PFSK-1 (cell line): Measurements from ENCODE around the gene NAALADL1.

Experiments
- FOXP2 ChIP-seq: optimal IDR thresholded peaks from 2 replicates; pipeline ENCODE3; 2011; ENCODE audit warnings: borderline replicate concordance, control low read depth, inconsistent platforms; ENCODE audit not compliant: insufficient read depth; ENCODE audit errors: extremely low read length, extremely low read depth
- POLR2AphosphoS5 ChIP-seq: IDR thresholded peaks from 2 replicates; pipeline ENCODE4 v1.6.1; 2012; ENCODE audit warnings: low read depth, mild to moderate bottlenecking, control low read depth, low read length, moderate library complexity
- SIN3A ChIP-seq: IDR thresholded peaks from 2 replicates; pipeline ENCODE4 v1.6.1; 2012; ENCODE audit warnings: mild to moderate bottlenecking, low read length, moderate library complexity, borderline replicate concordance; ENCODE audit not compliant: insufficient read depth
- TAF1 ChIP-seq: IDR thresholded peaks from 2 replicates; pipeline ENCODE4 v1.6.1; 2012; ENCODE audit warnings: low read length, control low read depth, borderline replicate concordance; ENCODE audit not compliant: insufficient read depth
- TF ChIP-seq, protein P1 (sequence below), 2 experiments: IDR thresholded peaks; 2 replicates each; pipeline versions ENCODE4 v1.6.1 to v1.8.0; 2011 to 2012; ENCODE audit warnings: low read depth in 2 of 2, low read length in 2 of 2, control low read depth in 1 of 2, inconsistent platforms in 1 of 2, mild to moderate bottlenecking in 1 of 2, moderate library complexity in 1 of 2; ENCODE audit not compliant: insufficient read depth in 1 of 2

Gene NAALADL1

GRCh38 chr11:65063532-65063931, 5.2 kb upstream of the NAALADL1 start:
- TF ChIP-seq, protein P1, sequence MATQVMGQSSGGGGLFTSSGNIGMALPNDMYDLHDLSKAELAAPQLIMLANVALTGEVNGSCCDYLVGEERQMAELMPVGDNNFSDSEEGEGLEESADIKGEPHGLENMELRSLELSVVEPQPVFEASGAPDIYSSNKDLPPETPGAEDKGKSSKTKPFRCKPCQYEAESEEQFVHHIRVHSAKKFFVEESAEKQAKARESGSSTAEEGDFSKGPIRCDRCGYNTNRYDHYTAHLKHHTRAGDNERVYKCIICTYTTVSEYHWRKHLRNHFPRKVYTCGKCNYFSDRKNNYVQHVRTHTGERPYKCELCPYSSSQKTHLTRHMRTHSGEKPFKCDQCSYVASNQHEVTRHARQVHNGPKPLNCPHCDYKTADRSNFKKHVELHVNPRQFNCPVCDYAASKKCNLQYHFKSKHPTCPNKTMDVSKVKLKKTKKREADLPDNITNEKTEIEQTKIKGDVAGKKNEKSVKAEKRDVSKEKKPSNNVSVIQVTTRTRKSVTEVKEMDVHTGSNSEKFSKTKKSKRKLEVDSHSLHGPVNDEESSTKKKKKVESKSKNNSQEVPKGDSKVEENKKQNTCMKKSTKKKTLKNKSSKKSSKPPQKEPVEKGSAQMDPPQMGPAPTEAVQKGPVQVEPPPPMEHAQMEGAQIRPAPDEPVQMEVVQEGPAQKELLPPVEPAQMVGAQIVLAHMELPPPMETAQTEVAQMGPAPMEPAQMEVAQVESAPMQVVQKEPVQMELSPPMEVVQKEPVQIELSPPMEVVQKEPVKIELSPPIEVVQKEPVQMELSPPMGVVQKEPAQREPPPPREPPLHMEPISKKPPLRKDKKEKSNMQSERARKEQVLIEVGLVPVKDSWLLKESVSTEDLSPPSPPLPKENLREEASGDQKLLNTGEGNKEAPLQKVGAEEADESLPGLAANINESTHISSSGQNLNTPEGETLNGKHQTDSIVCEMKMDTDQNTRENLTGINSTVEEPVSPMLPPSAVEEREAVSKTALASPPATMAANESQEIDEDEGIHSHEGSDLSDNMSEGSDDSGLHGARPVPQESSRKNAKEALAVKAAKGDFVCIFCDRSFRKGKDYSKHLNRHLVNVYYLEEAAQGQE (IDR thresholded peaks at IDR 0.05; ENCODE audit: insufficient read depth in 1 of 2, low read depth in 2 of 2, low read length in 2 of 2): no peak
- no peak for TF ChIP-seq POLR2AphosphoS5

- TF ChIP-seq, protein P1 (IDR thresholded peaks at IDR 0.05; ENCODE audit: insufficient read depth in 1 of 2, low read depth in 2 of 2, low read length in 2 of 2): no peak
- TF ChIP-seq POLR2AphosphoS5 (no peak), TAF1 (no peak), FOXP2 (no peak), SIN3A (no peak)
These were observed 2.6 kb upstream of the NAALADL1 start for GRCh38 chr11:65060913-65061408.

GRCh38 chr11:65059959-65060824, 1.8 kb upstream of the NAALADL1 start:
- no peak for TF ChIP-seq POLR2AphosphoS5
- TF ChIP-seq SIN3A: no peak
- TF ChIP-seq TAF1: no peak

DNA sequence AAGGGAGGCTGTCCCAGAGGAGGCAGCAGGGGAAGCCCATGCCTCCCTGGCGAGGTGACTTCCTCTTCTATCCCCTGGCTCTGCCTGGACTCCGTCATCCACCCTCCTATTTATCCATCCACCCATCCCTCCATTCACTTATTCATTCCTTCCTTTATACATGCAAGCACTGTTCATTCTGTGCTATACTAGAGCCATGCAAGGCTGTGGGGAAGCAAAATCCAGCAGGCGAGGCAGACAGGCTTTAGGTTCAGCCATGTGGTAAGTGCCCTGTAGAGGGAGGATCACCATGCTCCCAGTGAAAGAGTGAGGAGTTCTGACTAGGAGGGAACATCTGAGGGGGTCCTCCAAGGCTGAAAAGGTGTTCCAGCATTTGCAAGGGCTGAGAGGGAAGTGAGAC, 1.2 kb upstream of the NAALADL1 start:
- no peak for TF ChIP-seq FOXP2
- TF ChIP-seq SIN3A: no peak
- TF ChIP-seq, protein P1 (IDR thresholded peaks at IDR 0.05; ENCODE audit: insufficient read depth in 1 of 2, low read depth in 2 of 2, low read length in 2 of 2): no peak
- TF ChIP-seq POLR2AphosphoS5: no peak
- TF ChIP-seq TAF1: no peak

DNA sequence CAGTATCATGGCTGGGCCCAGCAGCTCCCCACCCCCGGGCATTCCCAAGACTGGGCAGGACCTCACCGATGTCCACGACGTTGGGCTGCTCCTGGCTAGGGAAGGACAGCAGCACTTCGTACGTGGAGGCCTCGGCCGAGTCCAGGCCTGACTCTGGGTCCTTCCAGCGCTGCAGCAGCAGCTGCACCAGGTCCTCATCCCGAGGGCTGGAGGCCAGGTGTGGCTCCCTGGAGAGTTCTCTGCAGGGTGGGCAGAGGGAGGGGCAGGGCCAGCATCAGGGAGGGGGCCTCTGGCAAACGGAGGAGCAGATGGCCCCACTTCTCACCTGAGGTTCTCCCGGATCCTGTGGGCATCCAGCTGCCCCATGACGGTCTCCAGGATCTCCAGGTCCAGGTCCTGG, 341 bp downstream of the NAALADL1 start:
- TF ChIP-seq FOXP2 (no peak), POLR2AphosphoS5 (no peak), SIN3A (no peak), TAF1 (no peak)
- TF ChIP-seq, protein P1 (IDR thresholded peaks at IDR 0.05; ENCODE audit: insufficient read depth in 1 of 2, low read depth in 2 of 2, low read length in 2 of 2): no peak
